Ishikawa (cell line): ENCODE measurements around the gene LONP1.

Experiments used
- CEBPB ChIP-seq: IDR thresholded peaks from 2 replicates; pipeline ENCODE4 v1.6.1; 2012
- CREB1 ChIP-seq: IDR thresholded peaks from 2 replicates; pipeline ENCODE4 v1.6.1; 2012; ENCODE audit warnings: low read depth
- EGR1 ChIP-seq: IDR thresholded peaks from 2 replicates; pipeline ENCODE4 v1.6.1; 2012
- EP300 ChIP-seq: IDR thresholded peaks from 2 replicates; pipeline ENCODE4 v1.6.1; 2012; ENCODE audit warnings: borderline replicate concordance
- FOXM1 ChIP-seq: IDR thresholded peaks from 2 replicates; pipeline ENCODE4 v1.6.1; 2012; ENCODE audit warnings: low read depth, borderline replicate concordance
- MAX ChIP-seq: IDR thresholded peaks from 2 replicates; pipeline ENCODE4 v1.6.1; 2012
- NFIC ChIP-seq: IDR thresholded peaks from 2 replicates; pipeline ENCODE4 v1.6.1; 2012
- RAD21 ChIP-seq: IDR thresholded peaks from 2 replicates; pipeline ENCODE4 v1.6.1; 2012; ENCODE audit warnings: low read depth
- REST ChIP-seq: IDR thresholded peaks from 2 replicates; pipeline ENCODE4 v1.6.1; 2012; ENCODE audit warnings: low read depth, mild to moderate bottlenecking
- TAF1 ChIP-seq: IDR thresholded peaks from 2 replicates; pipeline ENCODE4 v1.6.1; 2012; ENCODE audit warnings: low read depth, mild to moderate bottlenecking
- TCF12 ChIP-seq: IDR thresholded peaks from 2 replicates; pipeline ENCODE4 v1.6.1; 2012; ENCODE audit warnings: low read depth
- TEAD4 ChIP-seq: IDR thresholded peaks from 2 replicates; pipeline ENCODE4 v1.6.1; 2012
- USF1 ChIP-seq: IDR thresholded peaks from 2 replicates; pipeline ENCODE4 v1.6.1; 2012
- YY1 ChIP-seq: IDR thresholded peaks from 2 replicates; pipeline ENCODE4 v1.6.1; 2012; ENCODE audit warnings: low read depth
- ZBTB7A ChIP-seq: IDR thresholded peaks from 2 replicates; pipeline ENCODE4 v1.6.1; 2012; ENCODE audit warnings: low read depth

LONP1 gene

GRCh38 chr19:5719961-5720790 lies at the start of gene LONP1, which contains the start of gene CATSPERD:
Gene LONP1, minus strand, starts transcription at chr19:5720146. Its CDS starts 14 bp downstream, at chr19:5720132.
Gene CATSPERD, plus strand, starts transcription at chr19:5720637. Its CDS starts 101 bp downstream, at chr19:5720738.
- TF ChIP-seq YY1 = peak; percentile 98
- TF ChIP-seq TCF12 = peak; percentile 72
- TF ChIP-seq CREB1 = peak; percentile 93
- no peak for TF ChIP-seq ZBTB7A
- TF ChIP-seq RAD21 = peak; percentile 38; the same call in 1 of the 2 replicates
- TF ChIP-seq MAX = peak; percentile 99
- no peak; the same call in 1 of the 2 replicates for TF ChIP-seq TEAD4
- peak; percentile 33; the same call in 1 of the 2 replicates for TF ChIP-seq FOXM1
- TF ChIP-seq TAF1 = peak; percentile 92
- no peak; the same call in 1 of the 2 replicates for TF ChIP-seq CEBPB
- 0 out of 2 replicates have a peak, but pooled peaks have one; percentile 13 for TF ChIP-seq NFIC
- peak; percentile 63; the same call in 1 of the 2 replicates for TF ChIP-seq EGR1
- no peak for TF ChIP-seq REST
- TF ChIP-seq EP300 = no peak
- TF ChIP-seq USF1 = peak; percentile 96

DNA sequence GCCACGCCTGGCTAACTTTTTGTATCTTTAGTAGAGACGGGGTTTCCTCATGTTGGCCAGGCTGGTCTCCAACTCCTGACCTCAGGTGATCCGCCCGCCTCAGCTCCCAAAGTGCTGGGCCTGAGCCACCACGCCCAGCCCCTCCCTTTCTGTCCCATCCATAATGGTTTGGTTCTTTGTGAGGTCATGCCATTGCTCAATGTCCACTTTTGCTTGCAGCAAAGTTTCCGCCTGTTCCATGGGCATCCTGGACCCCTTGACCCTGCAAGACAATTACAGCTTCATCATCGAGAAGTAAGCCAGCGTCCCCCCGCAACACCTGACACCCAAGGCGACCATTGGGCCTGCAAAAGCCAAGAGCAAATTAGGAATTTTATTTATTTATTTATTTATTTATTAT lies 48.0 kb upstream of the LONP1 start:
- no peak for TF ChIP-seq FOXM1
- TF ChIP-seq EP300 = no peak
- TF ChIP-seq ZBTB7A = no peak
- no peak for TF ChIP-seq EGR1

GRCh38 chr19:5765220-5765619 lies 45.3 kb upstream of the LONP1 start:
- TF ChIP-seq CREB1 = no peak
- no peak for TF ChIP-seq USF1

DNA sequence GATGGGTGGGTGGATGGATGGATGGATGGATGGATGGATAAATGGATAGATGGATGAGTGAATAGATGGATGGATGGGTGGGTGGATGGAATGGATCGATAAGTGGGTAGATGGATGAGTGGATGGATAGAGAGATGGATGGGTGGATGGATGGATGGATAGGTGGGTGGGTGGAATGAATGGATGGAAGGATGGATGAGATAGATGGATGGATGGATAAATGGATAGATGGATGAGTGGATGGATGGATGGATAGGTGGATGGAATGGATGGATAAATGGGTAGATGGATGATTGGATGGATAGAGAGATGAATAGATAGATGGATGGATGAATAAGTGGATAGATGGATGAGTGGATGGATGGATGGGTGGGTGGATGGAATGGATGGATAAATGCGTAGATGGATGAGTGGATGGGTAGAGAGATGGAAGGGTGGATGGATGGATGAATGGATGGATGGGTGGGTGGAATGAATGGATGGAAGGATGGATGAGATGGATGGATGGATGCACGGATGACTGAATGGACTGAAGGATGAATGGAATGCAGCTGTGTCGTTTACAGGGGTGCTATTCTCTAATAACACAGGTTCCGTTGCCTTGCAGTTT lies 42.8 kb upstream of the LONP1 start:
- TF ChIP-seq EGR1 (no peak), CEBPB (no peak), CREB1 (no peak), YY1 (no peak), REST (no peak), RAD21 (no peak)

DNA sequence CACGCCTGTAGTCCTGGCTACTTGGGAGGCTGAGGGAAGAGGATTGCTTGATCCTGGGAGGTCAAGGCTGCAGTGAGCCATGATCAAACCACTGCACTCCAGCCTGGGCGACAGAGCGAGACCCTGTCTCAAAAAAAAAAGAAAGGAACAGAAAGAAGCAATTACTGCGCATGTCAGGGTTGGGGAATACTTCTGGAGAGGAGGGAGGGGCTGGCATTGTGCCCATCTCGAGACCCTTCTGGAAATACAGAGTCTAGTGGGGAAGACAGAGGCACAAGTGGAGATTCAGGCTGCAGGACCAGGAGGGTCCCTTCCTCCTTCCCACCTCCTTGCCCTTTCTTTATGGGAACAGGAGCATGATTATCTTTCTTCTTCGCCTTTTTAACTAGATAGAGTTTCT lies 33.8 kb upstream of the LONP1 start:
- TF ChIP-seq USF1 = no peak
- no peak for TF ChIP-seq REST
- TF ChIP-seq YY1 = no peak
- TF ChIP-seq FOXM1 = no peak
- no peak for TF ChIP-seq CREB1
- TF ChIP-seq EP300 = no peak
- no peak for TF ChIP-seq TEAD4
- no peak for TF ChIP-seq TCF12
- TF ChIP-seq NFIC = no peak
- no peak for TF ChIP-seq RAD21
- TF ChIP-seq ZBTB7A = no peak
- TF ChIP-seq CEBPB = no peak
- TF ChIP-seq MAX = no peak
- TF ChIP-seq EGR1 = no peak
- no peak for TF ChIP-seq TAF1
